Osteoblast (primary cell): ENCODE data around the gene KIF21B. TPM values are rescaled to one million over a fixed set of nuclear protein-coding genes. Genes with fewer than 3 reads are reported as not detected.

Experiments used
- DNase-seq: peaks from one replicate; pipeline ENCODE4 v3.0.0; 2011; ENCODE audit warnings: low spot score, mixed read lengths; ENCODE audit not compliant: insufficient read length; ENCODE audit errors: missing footprints
- H2AFZ ChIP-seq: 2 replicates; pipeline ENCODE4 v1.6.0; 2011; ENCODE audit warnings: mild to moderate bottlenecking, low read length
- H3K27ac ChIP-seq: 2 replicates; pipeline ENCODE4 v1.5.1; 2011; ENCODE audit warnings: mild to moderate bottlenecking, low read depth, low read length, moderate library complexity
- H3K27me3 ChIP-seq: 2 replicates; pipeline ENCODE4 v1.6.0; 2012; ENCODE audit warnings: mild to moderate bottlenecking, control low read depth, inconsistent platforms, low read length, moderate library complexity; ENCODE audit not compliant: insufficient read depth
- H3K36me3 ChIP-seq: 2 replicates; pipeline ENCODE4 v1.5.1; 2011; ENCODE audit warnings: mild to moderate bottlenecking, low read length, control low read depth, moderate library complexity; ENCODE audit not compliant: insufficient read depth
- H3K4me1 ChIP-seq: 2 replicates; pipeline ENCODE4 v1.5.1; 2011; ENCODE audit warnings: mild to moderate bottlenecking, low read length, control low read depth, moderate library complexity; ENCODE audit not compliant: insufficient read depth
- H3K4me2 ChIP-seq: 2 replicates; pipeline ENCODE4 v1.6.0; 2011; ENCODE audit warnings: mild to moderate bottlenecking, low read length; ENCODE audit not compliant: insufficient read depth
- H3K4me3 ChIP-seq: fragments of 200-600 bp; sonication (generic); 3 replicates; pipeline ENCODE4 v1.5.1; 2012; ENCODE audit warnings: mild to moderate bottlenecking, low read length, inconsistent platforms; ENCODE audit not compliant: insufficient read depth
- H3K79me2 ChIP-seq: 2 replicates; pipeline ENCODE4 v1.6.0; 2012; ENCODE audit warnings: mild to moderate bottlenecking, low read length, control low read depth, inconsistent platforms; ENCODE audit not compliant: insufficient read depth
- H3K9me3 ChIP-seq: 2 replicates; pipeline ENCODE4 v1.5.1; 2011; ENCODE audit warnings: low read depth, low read length, control low read depth
- H4K20me1 ChIP-seq: 2 replicates; pipeline ENCODE4 v1.6.0; 2012; ENCODE audit warnings: mild to moderate bottlenecking, low read length, control low read depth; ENCODE audit not compliant: insufficient read depth
- total RNA-seq: library from RNA; depleted of rRNA; stranded (reverse); fragments of >200 nt; gene quantifications from 2 replicates; pipeline ENCODE4 v1.2.3, GENCODE V29; 2012
- TF ChIP-seq, protein P1 (sequence below): IDR thresholded peaks from 2 replicates; pipeline ENCODE4 v1.5.1; 2011; ENCODE audit warnings: mild to moderate bottlenecking, low read depth, low read length, moderate library complexity; ENCODE audit errors: extremely low read depth

KIF21B gene
- total RNA-seq, 1 donor = under 0.01 TPM

- Histone ChIP-seq H4K20me1 (no peaks in the 10 kb centered on the region), H3K79me2 (no peaks in the 10 kb centered on the region), H3K9me3 (no peaks in the 10 kb centered on the region), H2AFZ (no peak overlapping the region), H3K4me2 (no peak overlapping the region), H3K27me3 (peaks cover 16% of the 10 kb centered on the region), H3K27ac (no peak overlapping the region), H3K4me1 (no peaks in the 10 kb centered on the region), H3K36me3 (no peaks in the 10 kb centered on the region), H3K4me3 (no peak overlapping the region)
- peak; percentile 78 for DNase-seq
- TF ChIP-seq, protein P1, sequence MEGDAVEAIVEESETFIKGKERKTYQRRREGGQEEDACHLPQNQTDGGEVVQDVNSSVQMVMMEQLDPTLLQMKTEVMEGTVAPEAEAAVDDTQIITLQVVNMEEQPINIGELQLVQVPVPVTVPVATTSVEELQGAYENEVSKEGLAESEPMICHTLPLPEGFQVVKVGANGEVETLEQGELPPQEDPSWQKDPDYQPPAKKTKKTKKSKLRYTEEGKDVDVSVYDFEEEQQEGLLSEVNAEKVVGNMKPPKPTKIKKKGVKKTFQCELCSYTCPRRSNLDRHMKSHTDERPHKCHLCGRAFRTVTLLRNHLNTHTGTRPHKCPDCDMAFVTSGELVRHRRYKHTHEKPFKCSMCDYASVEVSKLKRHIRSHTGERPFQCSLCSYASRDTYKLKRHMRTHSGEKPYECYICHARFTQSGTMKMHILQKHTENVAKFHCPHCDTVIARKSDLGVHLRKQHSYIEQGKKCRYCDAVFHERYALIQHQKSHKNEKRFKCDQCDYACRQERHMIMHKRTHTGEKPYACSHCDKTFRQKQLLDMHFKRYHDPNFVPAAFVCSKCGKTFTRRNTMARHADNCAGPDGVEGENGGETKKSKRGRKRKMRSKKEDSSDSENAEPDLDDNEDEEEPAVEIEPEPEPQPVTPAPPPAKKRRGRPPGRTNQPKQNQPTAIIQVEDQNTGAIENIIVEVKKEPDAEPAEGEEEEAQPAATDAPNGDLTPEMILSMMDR = no peak
Measured at GRCh38 chr1:201026234-201026633, 2.7 kb upstream of the KIF21B start.

DNA sequence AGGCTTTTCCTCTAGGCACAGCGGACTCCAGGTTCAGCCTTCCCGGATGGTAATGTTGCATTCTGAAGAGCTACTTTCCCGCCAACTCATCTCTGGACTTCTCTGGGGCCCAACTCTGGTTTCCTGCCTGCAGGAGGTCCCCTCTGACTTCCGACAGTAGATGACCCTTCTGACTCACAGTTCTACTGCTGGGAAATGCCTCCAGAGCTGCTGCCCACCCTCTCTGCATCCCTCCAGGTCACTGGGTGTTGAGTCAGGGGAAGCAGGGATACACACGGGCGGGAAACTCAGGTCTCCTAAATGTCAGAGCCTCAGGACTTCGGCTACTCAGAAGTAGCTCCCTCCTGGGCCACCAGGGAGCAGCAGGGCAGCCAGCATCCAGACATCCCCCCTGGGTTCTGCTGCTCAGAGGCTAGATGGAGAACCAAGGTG is 2.1 kb upstream of the KIF21B start:
- H3K4me1 ChIP-seq = no peaks in the 10 kb centered on the region
- no peak overlapping the region for H2AFZ ChIP-seq
- peak; percentile 89 for DNase-seq
- H3K36me3 ChIP-seq = no peaks in the 10 kb centered on the region
- H3K4me2 ChIP-seq = no peak overlapping the region
- H3K9me3 ChIP-seq = no peaks in the 10 kb centered on the region
- H3K27me3 ChIP-seq = peaks cover 16% of the 10 kb centered on the region
- H4K20me1 ChIP-seq = no peaks in the 10 kb centered on the region
- TF ChIP-seq, protein P1 = peak; percentile 31
- no peak overlapping the region for H3K4me3 ChIP-seq
- no peak overlapping the region for H3K27ac ChIP-seq
- no peaks in the 10 kb centered on the region for H3K79me2 ChIP-seq

GRCh38 chr1:201024625-201024998 is 1.1 kb upstream of the KIF21B start:
- no peaks in the 10 kb centered on the region for H4K20me1 ChIP-seq
- TF ChIP-seq, protein P1 = no peak
- H3K9me3 ChIP-seq = no peaks in the 10 kb centered on the region
- no peak overlapping the region for H3K4me2 ChIP-seq
- H3K4me3 ChIP-seq = no peak overlapping the region
- H3K79me2 ChIP-seq = no peaks in the 10 kb centered on the region
- H3K27ac ChIP-seq = no peak overlapping the region
- H3K27me3 ChIP-seq = peaks cover 16% of the 10 kb centered on the region
- H3K4me1 ChIP-seq = no peaks in the 10 kb centered on the region
- no peaks in the 10 kb centered on the region for H3K36me3 ChIP-seq
- no peak for DNase-seq
- no peak overlapping the region for H2AFZ ChIP-seq

DNA sequence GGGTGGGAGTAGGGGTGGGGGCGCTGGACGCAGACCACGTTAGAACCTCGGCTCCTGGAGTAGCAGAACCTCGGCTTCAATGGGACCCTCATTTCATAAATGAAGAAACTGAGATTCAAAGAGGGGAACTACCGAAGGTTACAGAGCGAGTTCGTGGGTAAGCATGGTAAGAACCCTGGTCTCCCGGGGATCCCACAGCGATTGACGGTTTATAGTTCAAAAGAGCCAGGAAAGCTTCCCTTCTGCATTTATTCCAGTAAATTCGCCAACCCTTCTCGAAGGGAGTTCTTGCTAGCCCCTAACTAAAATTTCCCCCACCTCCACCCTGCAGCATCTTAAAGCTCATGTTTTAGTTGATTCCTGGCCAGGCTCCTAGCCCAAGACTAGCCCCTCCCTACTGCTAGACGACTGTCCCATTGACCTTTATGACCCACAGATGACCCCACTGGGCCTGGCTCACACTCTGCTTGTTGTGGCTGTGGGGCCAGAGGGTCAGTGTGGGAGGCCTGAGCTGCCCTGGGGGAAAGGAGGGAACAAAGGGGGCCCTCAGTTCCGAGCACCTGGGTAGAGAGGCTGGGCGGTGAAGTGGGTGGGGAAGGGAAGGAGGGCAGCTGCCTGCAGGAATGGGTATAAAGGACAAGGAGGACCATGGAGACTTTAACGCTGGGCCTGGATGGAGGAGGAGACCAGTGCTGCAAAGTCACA is 558 bp upstream of the KIF21B start:
- Histone ChIP-seq H4K20me1 (no peaks in the 10 kb centered on the region), H3K36me3 (no peaks in the 10 kb centered on the region), H3K27ac (no peak overlapping the region), H3K4me3 (no peak overlapping the region), H3K4me1 (no peaks in the 10 kb centered on the region), H3K27me3 (peaks cover 16% of the 10 kb centered on the region), H3K9me3 (no peaks in the 10 kb centered on the region), H2AFZ (no peak overlapping the region), H3K4me2 (no peak overlapping the region), H3K79me2 (no peaks in the 10 kb centered on the region)
- DNase-seq = peak; percentile 71
- TF ChIP-seq, protein P1 = no peak
